Activated effector memory CD4-positive, alpha-beta T cell treated with Interleukin-2 at 50 U/mL for 16 hours (primary cell): ENCODE data around the gene C19orf81.

Experiments used
- DNase-seq: peaks from one replicate; pipeline ENCODE4 v3.0.0-alpha.2; 2020

Gene C19orf81

GRCh38 chr19:50686310-50687032, 37.2 kb downstream of the C19orf81 start:
- DNase-seq, result no peak

- DNase-seq, result no peak
These were observed 39.5 kb downstream of the C19orf81 start for GRCh38 chr19:50688766-50689165.

- DNase-seq, result no peak
These were observed 41.2 kb downstream of the C19orf81 start for GRCh38 chr19:50690439-50690838.

GRCh38 chr19:50693064-50693975, 44.1 kb downstream of the C19orf81 start:
- DNase-seq, result no peak

- no peak for DNase-seq
These were observed 45.5 kb downstream of the C19orf81 start for GRCh38 chr19:50694815-50695145.

- DNase-seq, result no peak
These were observed 46.2 kb downstream of the C19orf81 start for GRCh38 chr19:50695251-50696093.

- no peak for DNase-seq
These were observed 46.8 kb downstream of the C19orf81 start for GRCh38 chr19:50696094-50696483.

- no peak for DNase-seq
These were observed 48.3 kb downstream of the C19orf81 start for GRCh38 chr19:50697414-50698124.

- DNase-seq, result no peak
These were observed 52.2 kb downstream of the C19orf81 start for GRCh38 chr19:50701367-50701985.

GRCh38 chr19:50702158-50702870, 53.1 kb downstream of the C19orf81 start:
- no peak for DNase-seq

- DNase-seq, result no peak
These were observed 53.9 kb downstream of the C19orf81 start for GRCh38 chr19:50702871-50703829.

GRCh38 chr19:50703915-50704796, 54.9 kb downstream of the C19orf81 start:
- no peak for DNase-seq

- no peak for DNase-seq
These were observed 56.3 kb downstream of the C19orf81 start for GRCh38 chr19:50705422-50706019.

GRCh38 chr19:50706387-50706786, 57.1 kb downstream of the C19orf81 start:
- no peak for DNase-seq

GRCh38 chr19:50708179-50708879, 59.1 kb downstream of the C19orf81 start:
- no peak for DNase-seq
